GM19025 (cell line): ENCODE data around the gene SV2B.

Experiments
- ATAC-seq: cut with Tn5 transposase; IDR thresholded peaks from one replicate; pipeline ENCODE4 v1.9.1; 2021; ENCODE audit warnings: mild to moderate bottlenecking, low read depth, moderate library complexity; ENCODE audit not compliant: unreplicated experiment

SV2B gene

DNA sequence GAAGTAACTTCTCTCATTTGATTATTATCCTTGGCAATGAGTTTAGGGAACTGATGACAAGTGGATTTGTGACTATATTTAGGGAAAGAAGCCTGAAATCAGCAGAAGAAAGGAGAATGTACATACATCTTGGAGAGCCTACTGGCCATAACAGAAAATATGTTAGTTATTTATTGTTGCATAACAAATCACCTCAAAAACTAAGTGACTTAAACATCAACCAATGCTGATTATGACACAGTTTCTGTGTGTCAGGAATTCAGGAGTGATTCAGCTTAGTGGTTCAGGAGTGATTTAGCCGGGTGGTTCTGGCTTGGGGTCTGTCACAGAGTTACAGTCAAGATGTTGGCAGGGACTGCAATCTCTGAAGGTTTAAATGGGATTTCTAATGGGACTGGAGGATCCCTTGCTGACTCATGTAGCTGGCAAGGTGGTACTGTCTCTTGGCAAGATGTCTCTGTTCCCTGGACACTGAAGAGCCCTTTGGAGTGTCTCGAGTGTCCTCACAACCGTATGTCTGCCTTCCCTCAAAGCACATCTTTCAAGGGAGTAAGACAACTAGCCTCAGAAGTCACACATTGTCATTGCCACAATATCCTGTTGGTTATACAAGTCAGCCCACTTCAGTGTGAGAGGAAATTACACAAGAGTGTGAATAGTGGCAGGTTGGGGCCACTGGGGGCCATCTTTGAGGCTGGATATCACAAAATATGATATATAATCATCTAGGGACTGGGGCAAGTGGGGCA lies 248.9 kb downstream of the SV2B start:
- ATAC-seq = no peak
